GM12872 (cell line): ENCODE measurements around the gene CDRT4.

Source experiments
- CTCF ChIP-seq: IDR thresholded peaks from 3 replicates; pipeline ENCODE4 v1.5.1; 2011; ENCODE audit warnings: low read depth, mild to moderate bottlenecking, low read length, moderate library complexity; ENCODE audit not compliant: insufficient read depth

Gene CDRT4

GRCh38 chr17:15454346-15454745 lies 13.1 kb downstream of the CDRT4 start:
- TF ChIP-seq CTCF: no peak

DNA sequence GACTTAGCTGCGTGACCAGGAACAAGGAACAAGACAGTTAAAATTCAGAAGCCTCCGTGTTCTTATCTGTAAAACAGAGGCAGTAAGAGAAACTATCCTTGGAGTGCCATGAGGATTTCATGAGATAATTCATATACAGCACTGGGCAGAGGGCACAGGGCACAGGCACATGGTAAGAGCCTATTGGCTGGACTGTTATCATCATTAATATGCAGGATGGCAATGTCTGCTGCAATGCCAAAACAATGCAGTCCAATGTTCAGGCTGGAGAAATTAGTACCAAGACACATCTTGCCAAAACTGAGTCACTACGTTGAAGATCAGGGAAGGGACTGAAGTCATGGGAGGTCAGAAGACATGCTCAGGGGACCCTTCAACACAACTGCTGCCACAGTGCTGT lies 13.6 kb downstream of the CDRT4 start:
- TF ChIP-seq CTCF: no peak

- no peak for TF ChIP-seq CTCF
Observed at GRCh38 chr17:15453246-15453645, 14.2 kb downstream of the CDRT4 start.

GRCh38 chr17:15452746-15453145 lies 14.7 kb downstream of the CDRT4 start:
- no peak for TF ChIP-seq CTCF

GRCh38 chr17:15451680-15452079 lies 15.7 kb downstream of the CDRT4 start:
- no peak for TF ChIP-seq CTCF

DNA sequence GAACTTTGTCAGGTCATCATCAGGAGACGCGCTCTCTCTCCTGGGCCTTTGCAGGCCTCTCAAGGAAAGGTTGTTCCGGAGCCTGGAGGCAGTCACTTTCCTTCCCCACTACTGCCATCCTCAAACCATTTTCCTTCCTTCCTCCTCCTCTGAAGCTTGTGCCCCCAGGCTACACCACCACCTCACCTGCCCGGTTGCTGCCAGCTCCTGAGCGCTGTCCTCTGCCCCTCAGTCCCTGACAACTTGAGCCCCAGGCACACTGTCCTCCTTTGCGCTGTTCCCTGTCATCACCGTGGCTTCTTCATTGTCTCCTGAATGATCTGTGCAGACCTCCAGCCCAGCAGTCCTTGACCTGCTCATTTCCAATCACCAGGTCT lies 18.9 kb downstream of the CDRT4 start:
- TF ChIP-seq CTCF: no peak

GRCh38 chr17:15447928-15448579 lies 19.4 kb downstream of the CDRT4 start:
- no peak for TF ChIP-seq CTCF
